Lung (tissue), 12 donors: ENCODE data around the gene NFYC. TPM values are rescaled to one million over a fixed set of nuclear protein-coding genes. Genes with fewer than 3 reads are reported as not detected.

Experiments
- ATAC-seq: fragments of 200-7000 bp; cut with Tn5 transposase; one replicate; pipeline ENCODE4 v1.9.1; 2020; ENCODE audit warnings: moderate number of reproducible peaks; ENCODE audit not compliant: insufficient read depth, low FRiP score
- DNase-seq, 3 donors: peaks; one replicate each; pipeline ENCODE4 v3.0.0-alpha.2; 2013 to 2017
- H3K27ac ChIP-seq, 2 donors: one replicate each; pipeline ENCODE4 v1.5.1; 2013; ENCODE audit warnings: mild to moderate bottlenecking in 2 of 2, moderate library complexity in 2 of 2, control low read depth in 1 of 2, inconsistent platforms in 1 of 2, low read depth in 1 of 2, low read length in 1 of 2
- H3K27me3 ChIP-seq, 3 donors: one replicate each; pipeline ENCODE4 v1.5.1; 2013; ENCODE audit warnings: low read length in 2 of 3; ENCODE audit not compliant: control insufficient read depth in 3 of 3, insufficient read depth in 3 of 3
- H3K36me3 ChIP-seq, 4 donors: one replicate each; pipeline ENCODE4 v1.5.1; 2013; ENCODE audit warnings: low read length in 4 of 4, mild to moderate bottlenecking in 1 of 4, moderate library complexity in 1 of 4; ENCODE audit not compliant: control insufficient read depth in 4 of 4, insufficient read depth in 4 of 4
- H3K4me1 ChIP-seq, 5 donors: one replicate each; pipeline ENCODE4 v1.5.1; 2013; ENCODE audit warnings: low read length in 5 of 5, mild to moderate bottlenecking in 2 of 5, moderate library complexity in 1 of 5; ENCODE audit not compliant: control insufficient read depth in 5 of 5, insufficient read depth in 5 of 5
- H3K4me3 ChIP-seq: one replicate; pipeline ENCODE4 v1.5.1; 2013; ENCODE audit warnings: mild to moderate bottlenecking, control low read depth, moderate library complexity
- H3K9ac ChIP-seq, 2 donors: one replicate each; pipeline ENCODE4 v1.5.1; 2013; ENCODE audit warnings: low read length in 2 of 2, control low read depth in 1 of 2; ENCODE audit not compliant: insufficient read depth in 1 of 2
- H3K9me3 ChIP-seq, 4 donors: one replicate each; pipeline ENCODE4 v1.5.1; 2013; ENCODE audit warnings: low read length in 3 of 4, mild to moderate bottlenecking in 1 of 4, moderate library complexity in 1 of 4; ENCODE audit not compliant: control insufficient read depth in 4 of 4, insufficient read depth in 3 of 4
- WGBS, 2 donors: extraction: QIAGEN DNeasy Blood & Tissue Kit; methylation state at CpG; one replicate each; pipeline ENCODE4 v1.1.7; 2013; 5-methylcytosine and 5-hydroxymethylcytosine counted together
- polyA plus RNA-seq, 2 donors: library from polyadenylated mRNA; stranded (reverse); fragments of 200-250 nt; gene quantifications; one replicate each; pipeline ENCODE4 v1.2.1, GENCODE V29; 2013
- total RNA-seq, 2 donors: library from RNA; depleted of rRNA in 1 of 2; stranded (reverse); fragments of >200 nt in 1 of 2; gene quantifications; one replicate each; pipeline ENCODE4 v1.2.1, GENCODE V29; 2014 to 2021
- TF ChIP-seq, protein P1 (sequence below): IDR thresholded peaks from 2 replicates; pipeline ENCODE4 v1.5.1; 2012; ENCODE audit warnings: mild to moderate bottlenecking; ENCODE audit errors: control extremely low read depth, extremely low read depth
- donor health status: control.
- donor health status: control.
- donor health status: Bipolar disorder and iron deficiency.
- donor health status: healthy.
- donor health status: DM: yes; HTN: yes; CAD: no.

NFYC gene
- total and polyA plus RNA-seq, 4 donors = 28.6 to 69.5 (median 50.3) TPM

GRCh38 chr1:40712405-40712944 is 21.0 kb downstream of the NFYC start:
- DNase-seq (no peak), ATAC-seq (no peak)
- Histone ChIP-seq H3K9ac (no peak overlapping the region), H3K4me1 (peaks cover 1 to 44% (median 7%) of the 10 kb centered on the region in 5 donors), H3K36me3 (peaks cover 0 to 8% (median 0%) of the 10 kb centered on the region in 4 donors), H3K27me3 (no peaks in the 10 kb centered on the region), H3K27ac (peak overlapping the region in 1 of 2 donors; percentile 68), H3K4me3 (no peak overlapping the region), H3K9me3 (no peaks in the 10 kb centered on the region)
- 55 to 75% methylated on average over 5 of the region's 5 CpGs for WGBS, 2 donors
- TF ChIP-seq, protein P1, sequence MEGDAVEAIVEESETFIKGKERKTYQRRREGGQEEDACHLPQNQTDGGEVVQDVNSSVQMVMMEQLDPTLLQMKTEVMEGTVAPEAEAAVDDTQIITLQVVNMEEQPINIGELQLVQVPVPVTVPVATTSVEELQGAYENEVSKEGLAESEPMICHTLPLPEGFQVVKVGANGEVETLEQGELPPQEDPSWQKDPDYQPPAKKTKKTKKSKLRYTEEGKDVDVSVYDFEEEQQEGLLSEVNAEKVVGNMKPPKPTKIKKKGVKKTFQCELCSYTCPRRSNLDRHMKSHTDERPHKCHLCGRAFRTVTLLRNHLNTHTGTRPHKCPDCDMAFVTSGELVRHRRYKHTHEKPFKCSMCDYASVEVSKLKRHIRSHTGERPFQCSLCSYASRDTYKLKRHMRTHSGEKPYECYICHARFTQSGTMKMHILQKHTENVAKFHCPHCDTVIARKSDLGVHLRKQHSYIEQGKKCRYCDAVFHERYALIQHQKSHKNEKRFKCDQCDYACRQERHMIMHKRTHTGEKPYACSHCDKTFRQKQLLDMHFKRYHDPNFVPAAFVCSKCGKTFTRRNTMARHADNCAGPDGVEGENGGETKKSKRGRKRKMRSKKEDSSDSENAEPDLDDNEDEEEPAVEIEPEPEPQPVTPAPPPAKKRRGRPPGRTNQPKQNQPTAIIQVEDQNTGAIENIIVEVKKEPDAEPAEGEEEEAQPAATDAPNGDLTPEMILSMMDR = no peak

- no peak for ATAC-seq
- H3K36me3 ChIP-seq = peaks cover 0 to 8% (median 0%) of the 10 kb centered on the region in 4 donors
- peaks cover 6 to 45% (median 7%) of the 10 kb centered on the region in 5 donors for H3K4me1 ChIP-seq
- H3K27ac ChIP-seq = peak overlapping the region in 1 of 2 donors; percentile 68
- H3K27me3 ChIP-seq = no peaks in the 10 kb centered on the region
- TF ChIP-seq, protein P1 = no peak
- no peaks in the 10 kb centered on the region for H3K9me3 ChIP-seq
- H3K4me3 ChIP-seq = no peak overlapping the region
- H3K9ac ChIP-seq = no peak overlapping the region
- peak in 1 of 3 donors; percentile 50 for DNase-seq
These were observed 21.5 kb downstream of the NFYC start for GRCh38 chr1:40712997-40713396.

DNA sequence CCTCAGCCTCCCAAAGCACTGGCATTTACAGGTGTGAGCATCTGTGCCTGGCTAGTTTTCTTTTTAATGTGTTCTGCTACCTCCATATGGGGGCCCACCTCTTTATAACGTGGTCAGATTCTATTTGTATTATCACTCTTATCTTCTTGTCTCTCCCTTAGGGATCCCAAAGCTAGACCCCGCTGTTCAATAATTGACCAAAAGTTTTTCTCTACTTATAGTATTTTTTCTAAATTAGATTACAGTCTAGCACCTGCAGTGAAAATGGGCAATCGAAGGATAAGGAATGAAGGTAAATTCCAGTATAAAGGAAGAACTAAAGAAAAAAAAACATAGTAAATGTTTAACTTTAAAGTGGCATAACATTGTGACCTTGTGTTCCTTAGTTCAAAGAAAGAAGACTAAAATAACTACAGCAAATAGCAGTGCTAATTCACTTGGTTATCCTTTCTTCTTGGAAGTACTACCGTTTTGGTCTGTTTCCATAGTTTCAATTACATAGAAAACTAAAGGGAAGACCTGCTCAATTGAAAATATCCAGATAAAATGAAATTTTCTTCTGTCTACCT is 24.1 kb downstream of the NFYC start:
- TF ChIP-seq, protein P1 = no peak
- peaks cover 0 to 48% (median 7%) of the 10 kb centered on the region in 5 donors for H3K4me1 ChIP-seq
- ATAC-seq = no peak

More for the DNA sequence above, 24.1 kb downstream of the NFYC start:
- Histone ChIP-seq H3K4me3 (no peak overlapping the region), H3K27me3 (no peaks in the 10 kb centered on the region), H3K27ac (no peak overlapping the region), H3K9me3 (no peaks in the 10 kb centered on the region), H3K36me3 (peaks cover 0 to 8% (median 0%) of the 10 kb centered on the region in 4 donors), H3K9ac (no peak overlapping the region)
- DNase-seq = no peak
- WGBS, 2 donors = 70 to 83% methylated on average over 4 of the region's 4 CpGs
